CD4-positive, alpha-beta T cell (primary cell): ENCODE results near the gene RBMS2. TPM values are rescaled to one million over a fixed set of nuclear protein-coding genes. Genes with fewer than 3 reads are reported as not detected.

Experiments used
- ATAC-seq: fragments of 200-7000 bp; cut with Tn5 transposase; one replicate; pipeline ENCODE4 v1.10.0; 2022; ENCODE audit warnings: mild to moderate bottlenecking; ENCODE audit not compliant: poor library complexity
- CTCF ChIA-PET: fragments of 350-600 bp; sonication (Branson Sonifier 250); formaldehyde crosslinking; loops from one replicate; lab custom pipeline; 2021; ENCODE audit warnings: antibody characterized with exemption, inconsistent platforms; lab: Charles Lee
- POLR2A ChIA-PET: fragments of 350-600 bp; sonication (Branson Sonifier 250); formaldehyde crosslinking; loops from one replicate; lab custom pipeline; 2021; ENCODE audit warnings: antibody characterized with exemption, inconsistent platforms; lab: Charles Lee
- DNase-seq, 14 experiments: peaks; one replicate each; pipeline ENCODE4 v3.0.0-alpha.2; 2013 to 2020; ENCODE audit warnings: mixed read lengths in 2 of 14
- H3K27ac ChIP-seq, 2 donors: one replicate each; pipeline versions ENCODE4 v1.5.1 to v1.7.0; 2013; ENCODE audit warnings: low read length in 2 of 2, low read depth in 1 of 2, mild to moderate bottlenecking in 1 of 2
- H3K27me3 ChIP-seq, 2 experiments: 1 replicate in 1 of 2; 2 replicates in 1 of 2; pipeline versions ENCODE4 v1.6.1 to v1.7.0; 2013; ENCODE audit warnings: low read length in 2 of 2, control low read depth in 1 of 2, mild to moderate bottlenecking in 1 of 2, moderate library complexity in 1 of 2; ENCODE audit not compliant: insufficient read depth in 2 of 2, control insufficient read depth in 1 of 2
- H3K36me3 ChIP-seq: one replicate; pipeline ENCODE4 v1.6.1; 2013; ENCODE audit warnings: low read length, control low read depth; ENCODE audit not compliant: insufficient read depth
- H3K4me1 ChIP-seq: one replicate; pipeline ENCODE4 v1.6.1; 2013; ENCODE audit warnings: low read length, control low read depth; ENCODE audit not compliant: insufficient read depth
- H3K4me3 ChIP-seq: one replicate; pipeline ENCODE4 v1.5.1; 2013; ENCODE audit warnings: mild to moderate bottlenecking, low read length, moderate library complexity
- H3K9me3 ChIP-seq, 2 experiments: 1 replicate in 1 of 2; 2 replicates in 1 of 2; pipeline versions ENCODE4 v1.6.1 to v1.7.0; 2013; ENCODE audit warnings: low read length in 2 of 2, mild to moderate bottlenecking in 2 of 2, control low read depth in 1 of 2, moderate library complexity in 1 of 2; ENCODE audit not compliant: control insufficient read depth in 1 of 2, insufficient read depth in 1 of 2
- H3K27ac Mint-ChIP-seq: one replicate; pipeline ENCODE4 v1.8.0; 2020; ENCODE audit warnings: mixed read lengths
- H3K27me3 Mint-ChIP-seq: one replicate; pipeline ENCODE4 v1.8.0; 2021; ENCODE audit warnings: mixed read lengths
- H3K36me3 Mint-ChIP-seq: one replicate; pipeline ENCODE4 v1.8.0; 2021; ENCODE audit warnings: low read depth, mixed read lengths
- H3K4me1 Mint-ChIP-seq: one replicate; pipeline ENCODE4 v1.8.0; 2021; ENCODE audit warnings: low read depth, mixed read lengths
- H3K4me3 Mint-ChIP-seq: one replicate; pipeline ENCODE4 v1.8.0; 2020; ENCODE audit warnings: mild to moderate bottlenecking, mixed read lengths
- H3K9me3 Mint-ChIP-seq: one replicate; pipeline ENCODE4 v1.8.0; 2020; ENCODE audit warnings: mixed read lengths
- CTCF ChIP-seq: fragments of 200-600 bp; IDR thresholded peaks from one replicate; pipeline ENCODE4 v1.8.0; 2022; ENCODE audit warnings: antibody characterized with exemption, mild to moderate bottlenecking
- intact Hi-C, 2 experiments: fragments of 100-400 bp; cut with DNase I in 1 of 2; cut with micrococcal nuclease in 1 of 2; formaldehyde crosslinking; loops; one replicate each; pipeline versions ENCODE4 v1.15.1 to v1.9.0; 2023 to 2025; cut with DNase I, micrococcal nuclease
- total RNA-seq, 174 experiments: library from RNA in 2 of 174; stranded (reverse) in 2 of 174; gene quantifications; one replicate each; pipeline ENCODE4 v1.2.3 and lab custom pipeline; 2021 to 2026

Gene RBMS2
- total RNA-seq, 2 experiments from 2014 or later, result 5.1 to 10.8 TPM

- Histone ChIP-seq H3K27me3 (no peaks in the 10 kb centered on the region), H3K4me3 (no peak overlapping the region), H3K36me3 (no peaks in the 10 kb centered on the region), H3K4me1 (no peaks in the 10 kb centered on the region), H3K9me3 (no peaks in the 10 kb centered on the region), H3K27ac (no peak overlapping the region)
- POLR2A ChIA-PET, result no interaction called here
- CTCF ChIA-PET, result interaction anchor here (1.5 kb wide), 1 partner anchor 13 kb away, joined by 5 read pairs; no protein-coding TSS in a partner anchor
- TF ChIP-seq CTCF, result no peak
- ATAC-seq, result no peak
- Mint-ChIP-seq H3K9me3 (no peaks in the 10 kb centered on the region), H3K4me1 (no peaks in the 10 kb centered on the region), H3K4me3 (no peak overlapping the region), H3K27ac (no peak overlapping the region), H3K27me3 (no peaks in the 10 kb centered on the region), H3K36me3 (no peaks in the 10 kb centered on the region)
- no peak for DNase-seq
- intact Hi-C loops, result loop anchor here in 1 of 2 experiments (10.0 kb wide), 1 partner anchor 1013 kb away; the partner anchor contains the start of gene KIF5A
These were observed 20.0 kb downstream of the RBMS2 start for GRCh38 chr12:56541631-56542030.

GRCh38 chr12:56542164-56542563, 20.5 kb downstream of the RBMS2 start:
- H3K27ac Mint-ChIP-seq, result no peak overlapping the region
- H3K9me3 Mint-ChIP-seq, result no peaks in the 10 kb centered on the region
- Histone ChIP-seq H3K4me1 (no peaks in the 10 kb centered on the region), H3K36me3 (no peaks in the 10 kb centered on the region), H3K27me3 (no peaks in the 10 kb centered on the region), H3K4me3 (no peak overlapping the region), H3K27ac (no peak overlapping the region), H3K9me3 (no peaks in the 10 kb centered on the region)
- intact Hi-C loops, result loop anchor here in 1 of 2 experiments (10.0 kb wide), 1 partner anchor 1013 kb away; the partner anchor contains the start of gene KIF5A
- no peaks in the 10 kb centered on the region for H3K36me3 Mint-ChIP-seq
- no peak for DNase-seq
- H3K4me1 Mint-ChIP-seq, result no peaks in the 10 kb centered on the region
- no peaks in the 10 kb centered on the region for H3K27me3 Mint-ChIP-seq
- CTCF ChIA-PET, result no interaction called here
- TF ChIP-seq CTCF, result no peak
- no peak overlapping the region for H3K4me3 Mint-ChIP-seq
- POLR2A ChIA-PET, result no interaction called here
- ATAC-seq, result no peak

GRCh38 chr12:56545023-56545604, 23.5 kb downstream of the RBMS2 start:
- H3K27ac Mint-ChIP-seq, result no peak overlapping the region
- no peaks in the 10 kb centered on the region for H3K27me3 ChIP-seq
- no peaks in the 10 kb centered on the region for H3K9me3 ChIP-seq
- no peaks in the 10 kb centered on the region for H3K4me1 ChIP-seq
- no peak for TF ChIP-seq CTCF
- H3K4me3 ChIP-seq, result no peak overlapping the region
- H3K4me1 Mint-ChIP-seq, result no peaks in the 10 kb centered on the region
- ATAC-seq (no peak), DNase-seq (no peak)
- H3K9me3 Mint-ChIP-seq, result no peaks in the 10 kb centered on the region
- ChIA-PET POLR2A (interaction anchor here (1.1 kb wide), 1 partner anchor 10 kb away, joined by 4 read pairs; no protein-coding TSS in a partner anchor), CTCF (no interaction called here)
- H3K4me3 Mint-ChIP-seq, result no peak overlapping the region
- no peaks in the 10 kb centered on the region for H3K27me3 Mint-ChIP-seq
- no peaks in the 10 kb centered on the region for H3K36me3 Mint-ChIP-seq
- intact Hi-C loops, result loop anchor here in 1 of 2 experiments (10.0 kb wide), 1 partner anchor 1010 kb away; the partner anchor contains the start of gene KIF5A
- H3K27ac ChIP-seq, result no peak overlapping the region
- H3K36me3 ChIP-seq, result no peaks in the 10 kb centered on the region
